ENCODE measurements around the gene TMEM63A. TPM values are rescaled to one million over a fixed set of nuclear protein-coding genes. Genes with fewer than 3 reads are reported as not detected.

The TMEM63A gene
- total RNA-seq, 1 donor from 2014 or later = 41.3 TPM

DNA sequence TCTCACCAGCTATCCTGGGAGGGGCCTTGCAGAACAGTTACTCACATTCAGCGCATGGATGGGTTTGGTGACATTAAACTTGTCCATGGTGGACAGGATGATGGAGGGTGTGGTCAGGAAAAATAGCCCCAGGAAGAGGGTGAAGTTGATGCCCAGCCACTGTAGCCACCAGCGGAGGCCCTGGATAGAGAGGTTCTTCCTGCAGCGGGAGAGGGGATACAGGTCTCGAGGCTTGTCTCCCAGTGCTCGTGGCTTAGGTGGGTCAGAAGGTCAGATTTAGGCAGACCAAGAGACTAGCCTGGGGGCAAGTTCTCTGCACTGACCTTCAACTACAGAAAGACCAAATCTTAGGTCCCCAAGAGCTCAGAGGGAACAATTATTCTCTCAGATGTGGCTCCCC, 23.0 kb downstream of the TMEM63A start:
- no peaks in the 10 kb centered on the region for H3K9me3 ChIP-seq
- H3K36me3 ChIP-seq = peaks cover 63 to 83% of the 10 kb centered on the region in 2 donors
- no peaks in the 10 kb centered on the region for H3K27me3 ChIP-seq
- peaks cover 0 to 3% of the 10 kb centered on the region in 2 donors for H3K4me1 ChIP-seq
- DNase-seq (ENCODE audit: low spot score in 2 of 2) = no peak
- intact Hi-C loops (cut with DNase I) = no loop called here
- no peak overlapping the region for H3K4me3 ChIP-seq
- TF ChIP-seq, protein P1, sequence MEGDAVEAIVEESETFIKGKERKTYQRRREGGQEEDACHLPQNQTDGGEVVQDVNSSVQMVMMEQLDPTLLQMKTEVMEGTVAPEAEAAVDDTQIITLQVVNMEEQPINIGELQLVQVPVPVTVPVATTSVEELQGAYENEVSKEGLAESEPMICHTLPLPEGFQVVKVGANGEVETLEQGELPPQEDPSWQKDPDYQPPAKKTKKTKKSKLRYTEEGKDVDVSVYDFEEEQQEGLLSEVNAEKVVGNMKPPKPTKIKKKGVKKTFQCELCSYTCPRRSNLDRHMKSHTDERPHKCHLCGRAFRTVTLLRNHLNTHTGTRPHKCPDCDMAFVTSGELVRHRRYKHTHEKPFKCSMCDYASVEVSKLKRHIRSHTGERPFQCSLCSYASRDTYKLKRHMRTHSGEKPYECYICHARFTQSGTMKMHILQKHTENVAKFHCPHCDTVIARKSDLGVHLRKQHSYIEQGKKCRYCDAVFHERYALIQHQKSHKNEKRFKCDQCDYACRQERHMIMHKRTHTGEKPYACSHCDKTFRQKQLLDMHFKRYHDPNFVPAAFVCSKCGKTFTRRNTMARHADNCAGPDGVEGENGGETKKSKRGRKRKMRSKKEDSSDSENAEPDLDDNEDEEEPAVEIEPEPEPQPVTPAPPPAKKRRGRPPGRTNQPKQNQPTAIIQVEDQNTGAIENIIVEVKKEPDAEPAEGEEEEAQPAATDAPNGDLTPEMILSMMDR (IDR thresholded peaks at IDR 0.05) = no peak
- H3K27ac ChIP-seq = no peak overlapping the region

- TF ChIP-seq, protein P1 (IDR thresholded peaks at IDR 0.05) = no peak
- no peaks in the 10 kb centered on the region for H3K4me1 ChIP-seq
- no peak for DNase-seq (ENCODE audit: low spot score in 2 of 2)
- no peak overlapping the region for H3K4me3 ChIP-seq
- H3K27ac ChIP-seq = no peak overlapping the region
- H3K27me3 ChIP-seq = no peaks in the 10 kb centered on the region
- H3K36me3 ChIP-seq = peaks cover 59 to 88% of the 10 kb centered on the region in 2 donors
- intact Hi-C loops (cut with DNase I) = no loop called here
- no peaks in the 10 kb centered on the region for H3K9me3 ChIP-seq
Measured at GRCh38 chr1:225857256-225857655, 24.9 kb downstream of the TMEM63A start.

DNA sequence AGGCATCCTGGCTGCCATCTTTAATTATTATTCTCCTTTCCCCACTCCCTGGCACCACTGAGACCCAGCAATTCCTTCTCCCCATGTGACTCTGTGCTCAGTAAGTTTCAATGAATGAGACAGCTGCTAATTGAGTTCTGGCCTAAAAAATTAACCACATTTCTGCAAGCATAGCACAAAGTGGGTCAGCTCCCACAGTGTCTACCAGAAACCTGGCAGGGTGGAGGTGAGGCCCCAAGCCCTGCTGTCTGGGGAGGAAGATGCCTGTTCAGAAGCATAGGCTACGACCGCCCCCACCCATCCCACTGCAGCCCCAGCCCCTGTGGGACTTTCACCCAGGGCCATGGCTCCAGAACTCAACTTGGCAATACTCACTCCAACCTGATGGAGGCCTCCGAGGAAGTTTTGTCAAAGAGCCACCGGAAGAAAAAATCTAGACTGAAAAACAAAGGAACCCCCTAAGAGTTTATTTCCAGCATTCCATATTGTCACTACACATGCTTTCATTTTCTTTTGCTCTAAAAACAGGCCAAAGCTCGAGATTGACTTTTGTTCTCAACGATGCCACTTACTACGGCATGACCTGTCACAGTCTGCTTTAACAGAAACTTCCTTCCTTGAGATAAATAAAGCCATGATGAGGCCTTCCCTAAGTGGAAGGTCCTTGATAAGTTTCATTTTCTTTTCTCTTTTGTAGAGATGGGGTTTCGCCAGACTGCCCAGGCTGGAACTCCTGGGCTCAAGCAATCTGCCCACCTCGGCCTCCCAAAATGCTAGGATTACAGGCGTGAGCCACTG, 26.5 kb downstream of the TMEM63A start:
- Histone ChIP-seq H3K9me3 (no peaks in the 10 kb centered on the region), H3K27ac (no peak overlapping the region)
- no peak for DNase-seq (ENCODE audit: low spot score in 2 of 2)

GRCh38 chr1:225853441-225853840, 28.7 kb downstream of the TMEM63A start:
- no peaks in the 10 kb centered on the region for H3K9me3 ChIP-seq
- no peak overlapping the region for H3K4me3 ChIP-seq
- peaks cover 45 to 72% of the 10 kb centered on the region in 2 donors for H3K36me3 ChIP-seq
- H3K4me1 ChIP-seq = no peaks in the 10 kb centered on the region
- TF ChIP-seq, protein P1 (IDR thresholded peaks at IDR 0.05) = no peak
- H3K27me3 ChIP-seq = no peaks in the 10 kb centered on the region
- DNase-seq (ENCODE audit: low spot score in 2 of 2) = no peak
- H3K27ac ChIP-seq = no peak overlapping the region
- intact Hi-C loops (cut with DNase I) = no loop called here

More for the DNA sequence above, 26.5 kb downstream of the TMEM63A start:
- Histone ChIP-seq H3K27me3 (no peaks in the 10 kb centered on the region), H3K4me3 (no peak overlapping the region), H3K36me3 (peaks cover 59 to 87% of the 10 kb centered on the region in 2 donors), H3K4me1 (no peaks in the 10 kb centered on the region)
- intact Hi-C loops (cut with DNase I) = no loop called here
- TF ChIP-seq, protein P1 (IDR thresholded peaks at IDR 0.05) = no peak

GRCh38 chr1:225852413-225853124, 29.6 kb downstream of the TMEM63A start:
- TF ChIP-seq, protein P1 (IDR thresholded peaks at IDR 0.05) = no peak
- DNase-seq (ENCODE audit: low spot score in 2 of 2) = no peak
- peaks cover 51 to 71% of the 10 kb centered on the region in 2 donors for H3K36me3 ChIP-seq
- H3K27ac ChIP-seq = no peak overlapping the region
- H3K4me3 ChIP-seq = no peak overlapping the region
- intact Hi-C loops (cut with DNase I) = no loop called here
- no peaks in the 10 kb centered on the region for H3K4me1 ChIP-seq
- H3K9me3 ChIP-seq = no peaks in the 10 kb centered on the region
- H3K27me3 ChIP-seq = no peaks in the 10 kb centered on the region
